Vagina (tissue), 2 donors: ENCODE data around the gene GRM2.

Experiments
- CTCF ChIP-seq, 3 experiments: fragments of 450-650 bp in 2 of 3; fragments of 200-600 bp in 1 of 3; sonication (generic) in 1 of 3; IDR thresholded peaks; one replicate each; pipeline ENCODE4 v1.5.1; 2017 to 2019; ENCODE audit warnings: antibody characterized with exemption in 3 of 3, mild to moderate bottlenecking in 2 of 3, moderate library complexity in 2 of 3
- POLR2A ChIP-seq, 2 donors: fragments of 450-650 bp; IDR thresholded peaks; one replicate each; pipeline ENCODE4 v1.6.1; 2017; ENCODE audit warnings: antibody characterized with exemption in 2 of 2, mild to moderate bottlenecking in 2 of 2, moderate library complexity in 2 of 2

GRCh38 chr3:51686512-51687215 lies 20.2 kb upstream of the GRM2 start:
- no peak for TF ChIP-seq CTCF (IDR thresholded peaks at IDR 0.05)
- no peak for TF ChIP-seq POLR2A (IDR thresholded peaks at IDR 0.05)
